Kidney glomerular epithelial cell (primary cell): ENCODE data around the gene RPL18.
A peak's percentile ranks its signal among the peaks of the same experiment; 100 is the strongest.

Experiments used
- DNase-seq: peaks from one replicate; lab custom pipeline; 2025; lab: John Stamatoyannopoulos, UW

The RPL18 gene

GRCh38 chr19:48629599-48630295 lies 10.8 kb upstream of the RPL18 start:
- no peak for DNase-seq

- no peak for DNase-seq
Measured at GRCh38 chr19:48629297-48629598, 10.3 kb upstream of the RPL18 start.

- no peak for DNase-seq
Measured at GRCh38 chr19:48628486-48629296, 9.7 kb upstream of the RPL18 start.

GRCh38 chr19:48627865-48628314 lies 8.9 kb upstream of the RPL18 start:
- no peak for DNase-seq

DNA sequence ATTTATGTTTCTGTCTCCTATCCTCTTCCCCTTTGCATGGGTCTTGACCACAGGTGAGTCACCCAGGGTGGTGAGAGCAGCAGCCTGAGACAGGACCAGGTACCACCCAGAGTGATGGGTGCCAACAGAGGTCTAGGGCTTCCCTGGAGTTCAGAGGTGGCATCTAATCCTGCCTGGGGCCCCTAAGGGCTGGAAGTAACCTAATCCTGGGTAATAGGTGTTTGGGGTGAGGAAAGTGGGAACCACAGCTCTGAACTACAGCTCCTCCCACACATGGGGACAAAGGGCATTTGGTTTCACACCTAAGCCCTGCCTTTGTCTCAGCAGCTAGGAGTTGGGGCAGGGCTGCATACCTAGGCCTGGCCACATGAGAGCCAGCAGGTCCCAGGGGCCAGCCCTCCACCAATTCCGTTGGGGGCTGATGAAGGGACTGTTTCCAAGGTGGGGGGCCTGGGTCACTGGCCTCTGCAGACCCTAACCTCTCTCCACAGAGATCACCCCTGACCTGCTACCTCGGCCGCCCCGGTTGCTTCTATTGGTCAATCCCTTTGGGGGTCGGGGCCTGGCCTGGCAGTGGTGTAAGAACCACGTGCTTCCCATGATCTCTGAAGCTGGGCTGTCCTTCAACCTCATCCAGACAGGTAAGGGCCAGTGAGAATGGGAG lies 8.4 kb upstream of the RPL18 start:
- peak; percentile 47 for DNase-seq

DNA sequence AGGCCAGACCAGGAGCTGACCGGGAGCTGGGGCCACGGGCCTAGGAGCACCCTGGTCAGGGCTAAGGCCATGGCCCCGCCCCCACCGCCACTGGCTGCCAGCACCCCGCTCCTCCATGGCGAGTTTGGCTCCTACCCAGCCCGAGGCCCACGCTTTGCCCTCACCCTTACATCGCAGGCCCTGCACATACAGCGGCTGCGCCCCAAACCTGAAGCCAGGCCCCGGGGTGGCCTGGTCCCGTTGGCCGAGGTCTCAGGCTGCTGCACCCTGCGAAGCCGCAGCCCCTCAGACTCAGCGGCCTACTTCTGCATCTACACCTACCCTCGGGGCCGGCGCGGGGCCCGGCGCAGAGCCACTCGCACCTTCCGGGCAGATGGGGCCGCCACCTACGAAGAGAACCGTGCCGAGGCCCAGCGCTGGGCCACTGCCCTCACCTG lies 6.9 kb upstream of the RPL18 start:
- DNase-seq: no peak

DNA sequence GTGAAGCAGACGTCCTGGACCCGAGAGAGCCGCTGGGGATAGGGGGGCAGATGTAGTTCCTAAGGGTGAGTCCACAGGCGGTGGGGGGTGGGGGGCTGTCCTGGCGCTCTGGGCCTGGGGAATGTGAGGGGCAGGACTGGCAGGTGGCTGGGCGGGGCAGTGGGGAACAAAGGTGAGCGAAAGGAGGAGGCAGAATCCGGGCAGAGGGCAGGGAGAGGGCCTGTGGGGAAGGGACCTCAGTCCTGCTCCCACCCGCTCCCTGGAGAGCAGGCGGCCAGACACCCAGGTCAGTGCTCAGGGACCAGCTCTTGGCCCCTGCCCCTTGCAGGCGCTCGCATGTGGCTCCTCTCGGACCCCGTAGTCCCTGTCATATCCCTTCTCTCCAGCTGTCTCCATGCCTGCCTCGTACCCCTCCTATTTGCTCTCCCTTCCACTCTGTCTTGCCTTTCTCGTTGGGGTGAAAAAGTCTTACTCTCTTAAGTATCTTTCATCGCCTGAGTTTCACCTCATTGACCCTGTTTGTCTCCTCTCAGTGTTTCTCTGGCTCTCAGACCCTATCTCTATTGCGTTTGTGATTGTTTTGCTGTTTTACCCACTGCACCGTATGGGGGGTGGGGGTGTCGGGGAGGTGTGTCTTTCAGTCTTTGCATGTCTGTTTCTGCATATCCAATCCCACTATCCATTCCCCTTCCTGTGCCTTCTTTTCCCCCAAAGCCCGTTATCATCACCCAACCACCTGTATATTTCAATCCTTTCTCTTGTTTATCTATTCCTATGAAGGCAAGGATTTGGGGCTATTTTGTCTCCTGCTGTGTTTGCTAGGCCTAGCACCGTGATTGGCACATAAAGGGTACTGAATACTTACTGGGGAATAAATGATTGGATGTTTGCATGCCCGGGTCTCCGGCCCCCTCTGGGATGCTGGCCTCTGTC lies 6.1 kb upstream of the RPL18 start:
- DNase-seq: no peak

GRCh38 chr19:48624067-48624594 lies 5.2 kb upstream of the RPL18 start:
- DNase-seq: peak; percentile 96

DNA sequence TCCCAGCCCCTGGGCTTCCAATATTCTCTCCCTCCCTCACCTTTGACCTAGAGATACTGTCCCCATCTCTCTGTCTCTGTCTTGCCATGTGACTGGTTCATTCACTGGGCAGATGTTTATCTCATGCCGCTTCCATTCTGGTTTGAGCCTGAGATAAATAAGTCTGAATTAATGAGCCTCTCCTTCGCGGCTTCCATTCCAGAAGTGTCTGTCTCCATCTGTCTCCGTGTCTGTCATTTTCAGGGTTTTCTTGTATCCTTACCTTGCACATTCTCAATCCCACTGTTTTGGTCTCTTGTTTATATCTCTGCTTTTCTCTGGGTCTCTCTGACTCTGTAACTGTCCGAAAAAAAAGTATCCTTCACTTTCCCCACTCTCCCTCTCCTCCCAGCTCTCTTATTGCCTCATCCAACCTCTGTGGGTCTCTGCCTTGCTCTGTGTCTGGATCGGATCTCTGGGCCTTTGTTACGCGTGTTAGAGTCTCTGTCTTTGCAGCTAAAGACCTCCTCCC lies 4.6 kb upstream of the RPL18 start:
- no peak for DNase-seq

DNA sequence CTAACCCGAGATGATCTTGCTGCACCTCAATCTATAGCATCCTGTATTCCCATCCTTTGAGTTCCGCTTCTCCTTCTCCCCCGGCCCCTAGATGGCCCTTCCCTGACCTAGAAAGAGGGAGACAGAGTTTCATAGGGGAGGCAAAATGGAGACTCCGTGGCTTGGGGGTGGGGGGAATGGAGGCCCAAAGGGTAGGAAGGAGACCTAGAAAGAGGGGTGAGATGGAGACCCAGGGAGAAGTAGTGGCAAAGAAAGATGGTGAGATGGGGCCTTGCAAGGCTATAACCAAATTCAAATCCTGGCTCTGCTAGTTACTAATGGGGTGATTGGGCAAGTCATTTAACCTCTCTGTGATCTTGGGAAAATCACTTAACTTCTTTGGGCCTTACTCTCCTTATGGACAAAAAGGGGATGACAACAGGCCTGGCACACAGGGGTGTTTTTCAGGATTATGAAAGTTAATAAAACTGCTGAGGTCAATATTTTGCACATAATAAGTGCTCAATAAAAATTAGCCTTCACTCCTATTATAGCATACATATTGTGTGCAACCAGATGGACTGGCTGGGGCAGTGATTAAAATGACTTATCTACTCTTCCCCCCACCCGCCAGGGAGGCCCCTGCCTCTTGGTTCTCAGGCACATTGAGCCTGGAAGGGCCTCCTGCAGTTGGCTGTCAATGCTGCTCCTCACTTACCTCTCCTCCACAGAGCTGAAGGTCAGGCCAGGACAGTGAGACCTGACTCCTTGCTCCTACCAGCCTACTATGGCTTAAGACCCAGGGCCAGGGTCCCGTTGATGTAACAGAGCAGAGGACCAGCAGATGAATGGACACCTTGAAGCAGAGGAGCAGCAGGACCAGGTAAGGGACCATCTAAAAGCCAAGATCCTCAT lies 961 bp upstream of the RPL18 start:
- DNase-seq: no peak

GRCh38 chr19:48618278-48618915 lies 581 bp downstream of the RPL18 start:
- DNase-seq: no peak

DNA sequence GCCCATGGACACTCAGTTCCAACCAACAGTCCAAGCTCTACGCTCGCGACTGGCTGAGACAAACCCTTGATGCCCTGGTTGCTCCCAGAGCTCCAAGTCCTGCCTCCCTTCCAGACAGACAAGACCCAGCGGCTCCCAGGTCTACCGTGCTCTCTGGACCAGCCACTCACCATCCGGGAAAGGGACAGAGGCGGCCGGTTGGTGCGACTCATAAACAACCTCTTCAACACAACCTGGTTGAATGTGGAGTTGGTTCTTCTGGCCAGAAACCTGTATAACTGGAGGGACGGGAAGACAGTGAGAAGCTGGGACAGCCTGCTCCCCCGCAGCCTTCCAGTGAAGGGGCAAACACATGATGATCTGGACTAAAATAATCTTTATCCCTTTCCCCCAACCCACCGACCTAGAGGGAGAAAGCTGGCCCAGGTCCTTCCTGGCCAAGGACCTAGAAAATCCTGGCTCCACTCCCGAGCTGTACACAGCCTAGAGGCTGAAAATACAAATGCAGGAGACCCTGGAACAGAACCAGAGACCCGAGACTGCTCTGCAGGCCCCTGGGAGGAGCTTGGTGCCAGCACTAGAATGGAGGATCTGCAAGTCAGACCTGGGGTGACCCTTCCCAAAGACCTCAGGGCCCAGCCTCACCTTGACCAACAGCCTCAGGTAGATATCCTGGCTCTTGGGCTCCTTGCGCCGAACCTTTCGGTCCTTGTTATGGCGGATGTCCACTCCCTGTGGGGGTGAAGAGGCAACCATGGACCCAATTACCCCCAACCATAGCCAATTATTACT lies 1.6 kb downstream of the RPL18 start:
- DNase-seq: no peak

DNA sequence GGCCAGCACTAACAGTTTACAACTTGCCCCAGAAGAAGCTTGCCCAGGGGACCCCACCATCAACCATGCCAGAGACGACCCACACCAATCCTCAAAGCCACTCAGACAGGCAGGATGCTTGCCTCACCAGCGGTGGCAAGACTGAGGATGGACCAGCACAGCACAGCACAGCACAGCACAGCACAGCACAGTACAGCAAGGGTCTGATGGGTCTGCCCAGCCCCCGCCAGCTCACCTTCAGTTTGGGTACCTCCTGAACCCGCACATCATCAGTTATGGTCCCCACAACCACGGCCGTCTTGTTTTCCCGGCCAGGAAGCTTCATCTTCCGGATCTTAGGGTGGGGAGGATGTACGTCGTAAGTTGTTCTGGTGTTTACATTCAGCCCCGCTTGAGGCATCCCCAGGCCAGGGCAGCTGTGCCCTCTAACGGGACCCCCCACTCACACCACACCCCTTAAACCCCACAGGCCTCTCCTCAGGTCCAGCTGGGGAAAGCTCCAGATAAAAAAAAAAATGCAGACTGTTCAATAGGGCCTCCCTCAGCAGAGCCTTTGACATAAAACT lies 2.4 kb downstream of the RPL18 start:
- DNase-seq: no peak

DNA sequence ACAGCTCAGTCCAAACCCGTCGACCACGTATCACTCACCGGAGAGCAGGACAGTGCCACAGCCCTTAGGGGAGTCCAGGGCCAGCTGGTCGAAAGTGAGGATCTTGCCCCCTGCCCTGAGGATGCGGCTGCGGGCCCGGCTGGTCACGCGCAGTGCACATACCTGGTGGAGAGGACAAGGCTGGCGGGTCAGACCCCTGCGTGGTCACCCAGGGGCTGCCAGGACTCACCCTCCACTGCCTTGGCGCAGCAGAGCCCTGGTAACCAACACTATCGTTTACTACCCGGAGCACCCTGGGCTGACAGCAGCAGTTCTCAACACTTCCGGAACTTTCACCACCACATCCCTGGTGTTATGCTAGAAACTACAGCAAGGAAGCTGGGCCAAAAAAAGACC lies 2.9 kb downstream of the RPL18 start:
- DNase-seq: no peak

GRCh38 chr19:48615231-48616040 lies 3.5 kb downstream of the RPL18 start:
- DNase-seq: no peak

DNA sequence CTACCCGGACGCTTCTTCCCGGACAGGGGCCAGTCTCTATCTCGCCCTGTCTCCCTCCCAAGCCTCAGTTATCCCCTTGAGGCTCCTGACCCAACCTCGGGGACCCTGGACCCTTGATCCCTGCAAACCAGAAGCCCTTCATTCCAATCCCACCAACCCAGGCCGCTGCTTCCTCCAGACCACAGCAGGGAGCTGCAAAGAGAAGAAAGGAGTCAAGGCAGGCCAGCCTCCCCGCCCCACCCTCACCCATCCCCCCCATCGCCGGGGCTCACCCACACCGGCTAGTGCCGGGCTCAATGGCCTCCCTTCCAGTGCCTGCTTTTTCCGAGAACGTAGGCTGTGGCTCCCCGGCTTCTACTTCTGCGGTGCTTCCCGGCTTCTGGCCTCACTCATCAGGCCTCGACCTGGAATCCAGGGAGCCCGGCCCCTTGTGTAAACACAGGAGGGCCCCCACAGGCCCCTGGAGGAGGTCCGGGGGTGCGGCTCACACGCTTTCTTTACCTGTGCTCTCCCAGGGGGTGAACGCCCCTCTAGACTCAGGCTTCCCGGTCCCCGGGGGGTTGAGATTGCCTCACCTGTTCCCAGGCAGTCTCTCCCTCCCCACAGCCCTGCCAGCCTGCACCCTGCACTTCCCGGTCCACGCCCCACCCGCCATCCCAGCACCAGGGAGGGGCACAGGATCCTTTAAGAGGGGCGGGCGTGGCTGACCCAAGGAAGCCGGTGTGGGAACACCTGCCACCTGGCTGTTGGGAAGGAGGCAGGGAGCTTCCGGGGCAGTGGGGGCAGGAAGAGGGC lies 4.3 kb downstream of the RPL18 start, which contains the start of gene FAM83E:
FAM83E (minus strand) TSS at position 641 of the 795 bp plus-strand sequence. CDS start 1,704 bp downstream, outside the sequence.
- no peak for DNase-seq
